GM23248 (cell line): ENCODE measurements around the gene RPS27. TPM values are rescaled to one million over a fixed set of nuclear protein-coding genes. Genes with fewer than 3 reads are reported as not detected.

Experiments
- DNase-seq: peaks from one replicate; pipeline ENCODE4 v3.0.0-alpha.2; 2015
- H2AFZ ChIP-seq: fragments of 200-600 bp; sonication (generic); 2 replicates; pipeline ENCODE4 v1.6.1; 2016; ENCODE audit warnings: antibody characterized with exemption
- H3F3A ChIP-seq: fragments of 200-600 bp; sonication (generic); 2 replicates; pipeline ENCODE4 v1.6.1; 2016; ENCODE audit warnings: mild to moderate bottlenecking, antibody characterized with exemption, mixed run types; ENCODE audit not compliant: insufficient read depth
- H3K27ac ChIP-seq: fragments of 200-600 bp; sonication (generic); 2 replicates; pipeline ENCODE4 v1.5.1; 2016; ENCODE audit warnings: mild to moderate bottlenecking
- H3K27me3 ChIP-seq: fragments of 200-600 bp; sonication (generic); replicated peaks from 2 replicates; pipeline ENCODE4 v1.6.1; 2016; ENCODE audit warnings: mild to moderate bottlenecking; ENCODE audit not compliant: insufficient read depth
- H3K36me3 ChIP-seq: fragments of 200-600 bp; sonication (generic); 2 replicates; pipeline ENCODE4 v1.6.1; 2016; ENCODE audit warnings: low read depth, mild to moderate bottlenecking
- H3K4me1 ChIP-seq: fragments of 200-600 bp; sonication (generic); 2 replicates; pipeline ENCODE4 v1.6.1; 2016; ENCODE audit warnings: mild to moderate bottlenecking; ENCODE audit not compliant: insufficient read depth
- H3K4me2 ChIP-seq: fragments of 200-600 bp; sonication (generic); one replicate; pipeline ENCODE4 v1.6.1; 2016; ENCODE audit warnings: mild to moderate bottlenecking; ENCODE audit not compliant: unreplicated experiment
- H3K4me3 ChIP-seq: fragments of 200-600 bp; sonication (generic); 2 replicates; pipeline ENCODE4 v1.5.1; 2016; ENCODE audit warnings: mild to moderate bottlenecking
- H3K79me2 ChIP-seq: fragments of 200-600 bp; sonication (generic); 2 replicates; pipeline ENCODE4 v1.6.1; 2016; ENCODE audit warnings: mild to moderate bottlenecking; ENCODE audit not compliant: insufficient read depth
- H3K9ac ChIP-seq: fragments of 200-600 bp; sonication (generic); 2 replicates; pipeline ENCODE4 v1.6.1; 2016; ENCODE audit warnings: mild to moderate bottlenecking
- H3K9me2 ChIP-seq: fragments of 200-600 bp; sonication (generic); 2 replicates; pipeline ENCODE4 v1.6.1; 2016; ENCODE audit warnings: mixed run types, mild to moderate bottlenecking, moderate library complexity; ENCODE audit not compliant: insufficient read depth
- H3K9me3 ChIP-seq: fragments of 200-600 bp; sonication (generic); one replicate; pipeline ENCODE4 v1.6.1; 2017; ENCODE audit warnings: low read depth
- H4K20me1 ChIP-seq: fragments of 200-600 bp; sonication (generic); 2 replicates; pipeline ENCODE4 v1.6.0; 2016; ENCODE audit not compliant: insufficient read depth
- EZH2 ChIP-seq: fragments of 200-600 bp; sonication (generic); IDR thresholded peaks from 2 replicates; pipeline ENCODE4 v1.6.1; 2018; ENCODE audit warnings: antibody characterized with exemption, mild to moderate bottlenecking; ENCODE audit not compliant: insufficient read depth, poor library complexity, severe bottlenecking
- EZH2phosphoT487 ChIP-seq: fragments of 200-600 bp; sonication (generic); IDR thresholded peaks from 2 replicates; pipeline ENCODE4 v1.6.1; 2018; ENCODE audit warnings: antibody characterized with exemption, moderate library complexity, mild to moderate bottlenecking, low read depth; ENCODE audit not compliant: insufficient read depth
- WGBS, 2 experiments: methylation state at CpG; one replicate each; pipeline ENCODE4 v1.1.6; 2015 to 2017; ENCODE audit warnings: low lambda C conversion rate in 2 of 2, low coverage in 1 of 2; ENCODE audit errors: missing lambda C conversion rate in 2 of 2; 5-methylcytosine and 5-hydroxymethylcytosine counted together
- in situ Hi-C: fragments of 300-500 bp; cut with MboI; formaldehyde crosslinking; loops from 2 replicates; pipeline ENCODE4 v1.15.0; 2020
- polyA plus RNA-seq: library from polyadenylated mRNA; unstranded; fragments of >200 nt; fragmentation: Nextera tagmentation; extraction: Ambion mirVana; gene quantifications from 2 replicates; pipeline ENCODE4 v1.2.1, GENCODE V29; 2016
- total RNA-seq: library from RNA; depleted of rRNA; stranded (reverse); fragments of >200 nt; shearing (Covaris generic); gene quantifications from 2 replicates; pipeline ENCODE4 v1.2.3, GENCODE V29; 2014

RPS27 gene
- total and polyA plus RNA-seq, 2 experiments from 2014 or later: 1,144 to 1,552 TPM

DNA sequence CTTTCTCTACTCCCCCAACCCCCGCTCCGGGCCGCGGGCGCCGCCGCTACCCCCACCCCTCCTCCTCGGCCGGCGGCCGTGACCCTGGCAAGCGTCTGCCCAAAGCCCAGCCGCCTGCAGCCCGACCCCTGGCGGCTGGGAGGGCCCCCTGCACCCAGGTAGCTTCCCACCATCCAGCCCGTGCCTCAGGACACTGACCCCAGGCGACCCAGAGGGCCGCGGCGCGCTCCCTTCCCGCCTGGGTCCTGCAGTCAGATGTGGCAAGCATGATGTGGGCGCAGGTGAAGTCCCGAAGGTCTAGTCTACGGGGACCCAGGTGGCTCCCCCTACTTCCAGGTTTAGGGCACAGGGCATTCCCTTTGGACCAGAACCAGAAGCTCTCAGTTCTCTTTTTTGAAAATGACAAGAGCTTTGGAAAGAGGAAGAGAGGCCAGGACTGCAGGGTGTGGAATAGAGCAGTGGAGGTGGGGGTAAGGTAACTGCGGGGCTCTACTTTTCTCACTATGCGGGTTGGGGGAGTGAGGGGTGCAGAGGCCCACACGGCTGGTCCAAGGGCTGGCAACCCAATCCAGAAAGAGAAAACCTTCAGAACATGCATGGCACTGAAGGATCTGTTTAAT is 43.8 kb upstream of the RPS27 start, which contains the start of gene DENND4B:
Gene DENND4B, minus strand, starts transcription at position 97 of the 620 bp plus-strand sequence. CDS start 2,344 bp downstream, outside the sequence.
- Histone ChIP-seq H4K20me1 (no peaks in the 10 kb centered on the region), H3K4me3 (peak within 1 kb of the TSS; percentile 90), H3K9me3 (no peaks in the 10 kb centered on the region), H3K4me2 (peak within 1 kb of the TSS; percentile 88), H3K4me1 (peaks cover 3% of the 10 kb centered on the region; the same call in 1 of the 2 replicates), H3F3A (peaks cover 6% of the 10 kb centered on the region; the same call in 1 of the 2 replicates), H3K79me2 (peaks cover 30% of the 10 kb centered on the region), H3K9ac (peak within 1 kb of the TSS; percentile 90), H3K27ac (peak within 1 kb of the TSS; percentile 77), H3K9me2 (no peaks in the 10 kb centered on the region), H2AFZ (peak within 1 kb of the TSS; percentile 87), H3K27me3 (no peaks in the 10 kb centered on the region), H3K36me3 (peaks cover 15% of the 10 kb centered on the region; the same call in 1 of the 2 replicates)
- in situ Hi-C loops: no loop called here
- DNase-seq: peak; percentile 89
- WGBS, 2 experiments: 9 to 10% methylated on average over 20 to 24 of the region's 28 CpGs
- no peak for TF ChIP-seq EZH2phosphoT487
- no peak for TF ChIP-seq EZH2

GRCh38 chr1:153951183-153951582 is 39.4 kb upstream of the RPS27 start:
- Histone ChIP-seq H2AFZ (no peak overlapping the region), H3K9me2 (no peaks in the 10 kb centered on the region), H4K20me1 (no peaks in the 10 kb centered on the region), H3K4me2 (no peak overlapping the region), H3F3A (peaks cover 6% of the 10 kb centered on the region; the same call in 1 of the 2 replicates), H3K36me3 (peaks cover 18% of the 10 kb centered on the region; the same call in 1 of the 2 replicates), H3K4me3 (no peak overlapping the region), H3K27me3 (no peaks in the 10 kb centered on the region), H3K79me2 (peaks cover 51% of the 10 kb centered on the region), H3K27ac (no peak overlapping the region), H3K9me3 (no peaks in the 10 kb centered on the region), H3K4me1 (no peaks in the 10 kb centered on the region), H3K9ac (no peak overlapping the region)
- DNase-seq: no peak
- in situ Hi-C loops: no loop called here
- 90 to 94% methylated on average over 4 to 11 of the region's 11 CpGs for WGBS, 2 experiments
- TF ChIP-seq EZH2phosphoT487 (no peak), EZH2 (no peak)

- Histone ChIP-seq H3K9me2 (no peaks in the 10 kb centered on the region), H4K20me1 (no peaks in the 10 kb centered on the region), H3K27me3 (no peaks in the 10 kb centered on the region), H3K9me3 (no peaks in the 10 kb centered on the region), H3K4me1 (peaks cover 5% of the 10 kb centered on the region), H2AFZ (no peak overlapping the region), H3F3A (peaks cover 6% of the 10 kb centered on the region; the same call in 1 of the 2 replicates), H3K4me3 (no peak overlapping the region), H3K9ac (no peak overlapping the region), H3K36me3 (peaks cover 18% of the 10 kb centered on the region; the same call in 1 of the 2 replicates), H3K4me2 (no peak overlapping the region), H3K79me2 (peaks cover 57% of the 10 kb centered on the region), H3K27ac (no peak overlapping the region)
- 100% methylated on average over 2 of the region's 2 CpGs for WGBS, 2 experiments
- DNase-seq: no peak
- in situ Hi-C loops: no loop called here
- no peak for TF ChIP-seq EZH2phosphoT487
- TF ChIP-seq EZH2: no peak
Measured at GRCh38 chr1:153951801-153952200, 38.8 kb upstream of the RPS27 start.

DNA sequence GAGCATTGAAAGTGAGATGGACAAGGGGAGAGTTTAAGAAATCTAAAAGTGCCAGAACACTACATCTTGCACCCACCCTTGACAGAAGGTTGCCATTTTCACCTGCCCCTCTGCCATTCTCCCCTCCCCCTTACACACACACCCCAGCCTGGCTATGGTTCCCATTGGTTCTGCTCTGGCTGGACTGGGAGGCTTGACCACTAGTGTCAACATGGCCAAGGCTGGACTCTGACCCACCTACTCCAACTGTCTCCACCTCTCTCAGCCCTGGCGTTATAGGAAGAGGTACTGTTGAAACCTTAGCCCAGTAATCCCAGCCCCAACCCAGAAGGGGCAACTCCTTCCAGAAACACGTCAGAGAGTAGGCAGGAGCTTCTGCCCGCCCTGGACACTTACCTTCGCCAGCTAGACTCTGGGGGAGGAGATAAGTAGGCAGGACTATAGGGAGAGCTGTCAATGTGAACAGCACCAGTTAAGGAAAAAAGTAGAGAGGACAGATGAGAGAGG is 36.6 kb upstream of the RPS27 start:
- H2AFZ ChIP-seq: no peak overlapping the region
- H3F3A ChIP-seq: no peaks in the 10 kb centered on the region; the same call in 1 of the 2 replicates
- DNase-seq: no peak
- H3K4me2 ChIP-seq: no peak overlapping the region
- H3K9ac ChIP-seq: no peak overlapping the region
- no peak for TF ChIP-seq EZH2phosphoT487
- no peak for TF ChIP-seq EZH2
- H3K9me3 ChIP-seq: no peaks in the 10 kb centered on the region
- H3K27ac ChIP-seq: no peak overlapping the region
- peaks cover 18% of the 10 kb centered on the region; the same call in 1 of the 2 replicates for H3K36me3 ChIP-seq
- no peaks in the 10 kb centered on the region for H4K20me1 ChIP-seq
- H3K4me1 ChIP-seq: peaks cover 8% of the 10 kb centered on the region
- H3K79me2 ChIP-seq: peaks cover 72% of the 10 kb centered on the region
- no peaks in the 10 kb centered on the region for H3K9me2 ChIP-seq
- 82 to 85% methylated on average over 4 of the region's 4 CpGs for WGBS, 2 experiments
- no peak overlapping the region for H3K4me3 ChIP-seq
- no peaks in the 10 kb centered on the region for H3K27me3 ChIP-seq
- in situ Hi-C loops: no loop called here
